T-helper 17 cell (primary cell): ENCODE results near the gene SAMD11. TPM values are rescaled to one million over a fixed set of nuclear protein-coding genes. Genes with fewer than 3 reads are reported as not detected.
"Not testable (repeated sequence)": the region's sequence is repeated elsewhere in the genome, so short reads cannot be mapped to it uniquely, and the experiment has no call there.

ENCODE experiments used
- ATAC-seq: fragments of 150-1000 bp; cut with Tn5 transposase; 2 replicates; pipeline ENCODE4 v1.10.0; 2021; ENCODE audit warnings: mild to moderate bottlenecking, moderate library complexity
- DNase-seq, 3 donors: peaks; one replicate each; pipeline versions ENCODE4 v3.0.0 to v3.0.0-alpha.2; 2020 to 2021
- H3K9me3 ChIP-seq: one replicate; pipeline ENCODE4 v1.7.0; 2013; ENCODE audit warnings: low read length, mild to moderate bottlenecking; ENCODE audit not compliant: control insufficient read depth, poor library complexity, severe bottlenecking
- H3K27ac Mint-ChIP-seq: one replicate; pipeline ENCODE4 v1.8.0; 2022; ENCODE audit warnings: mild to moderate bottlenecking, moderate library complexity, mixed read lengths
- H3K27me3 Mint-ChIP-seq: one replicate; pipeline ENCODE4 v1.8.0; 2022; ENCODE audit warnings: mixed read lengths
- H3K36me3 Mint-ChIP-seq: one replicate; pipeline ENCODE4 v1.8.0; 2022; ENCODE audit warnings: low read depth, mixed read lengths
- H3K4me1 Mint-ChIP-seq: one replicate; pipeline ENCODE4 v1.8.0; 2022; ENCODE audit warnings: mild to moderate bottlenecking, mixed read lengths
- H3K4me3 Mint-ChIP-seq: one replicate; pipeline ENCODE4 v1.8.0; 2022; ENCODE audit warnings: mild to moderate bottlenecking, moderate library complexity, mixed read lengths
- total RNA-seq, 4 donors: library from RNA in 2 of 4; stranded (reverse) in 2 of 4; gene quantifications; one replicate each; pipeline ENCODE4 v1.2.3 and lab custom pipeline; 2022 to 2026

SAMD11 gene
- total RNA-seq, 2 donors from 2014 or later, result not detected

GRCh38 chr1:944341-945325, 20.9 kb downstream of the SAMD11 start:
- H3K9me3 ChIP-seq, result no peaks in the 10 kb centered on the region
- no peak for ATAC-seq
- no peak for DNase-seq
- H3K36me3 Mint-ChIP-seq, result peaks cover 5% of the 10 kb centered on the region
- H3K4me1 Mint-ChIP-seq, result peaks cover 7% of the 10 kb centered on the region
- H3K4me3 Mint-ChIP-seq, result no peak overlapping the region
- H3K27me3 Mint-ChIP-seq, result peaks cover 6% of the 10 kb centered on the region
- H3K27ac Mint-ChIP-seq, result no peak overlapping the region

- no peak overlapping the region for H3K27ac Mint-ChIP-seq
- H3K4me3 Mint-ChIP-seq, result peak overlapping the region; percentile 53
- H3K27me3 Mint-ChIP-seq, result peaks cover 6% of the 10 kb centered on the region
- peaks cover 5% of the 10 kb centered on the region for H3K36me3 Mint-ChIP-seq
- ATAC-seq (no peak), DNase-seq (no peak)
- H3K9me3 ChIP-seq, result no peaks in the 10 kb centered on the region
- peaks cover 6% of the 10 kb centered on the region for H3K4me1 Mint-ChIP-seq
Measured at GRCh38 chr1:945688-946556, 22.2 kb downstream of the SAMD11 start.

GRCh38 chr1:946811-947210, 23.1 kb downstream of the SAMD11 start:
- H3K36me3 Mint-ChIP-seq, H3K4me3 Mint-ChIP-seq, ATAC-seq, H3K4me1 Mint-ChIP-seq, H3K27ac Mint-ChIP-seq, H3K27me3 Mint-ChIP-seq, H3K9me3 ChIP-seq, DNase-seq: not testable (repeated sequence)

- no peaks in the 10 kb centered on the region for H3K9me3 ChIP-seq
- no peak for DNase-seq
- Mint-ChIP-seq H3K27me3 (no peaks in the 10 kb centered on the region), H3K4me3 (no peak overlapping the region), H3K36me3 (peaks cover 11% of the 10 kb centered on the region), H3K4me1 (peaks cover 2% of the 10 kb centered on the region), H3K27ac (no peak overlapping the region)
- no peak for ATAC-seq
Measured at GRCh38 chr1:947958-948357, 24.2 kb downstream of the SAMD11 start.

DNA sequence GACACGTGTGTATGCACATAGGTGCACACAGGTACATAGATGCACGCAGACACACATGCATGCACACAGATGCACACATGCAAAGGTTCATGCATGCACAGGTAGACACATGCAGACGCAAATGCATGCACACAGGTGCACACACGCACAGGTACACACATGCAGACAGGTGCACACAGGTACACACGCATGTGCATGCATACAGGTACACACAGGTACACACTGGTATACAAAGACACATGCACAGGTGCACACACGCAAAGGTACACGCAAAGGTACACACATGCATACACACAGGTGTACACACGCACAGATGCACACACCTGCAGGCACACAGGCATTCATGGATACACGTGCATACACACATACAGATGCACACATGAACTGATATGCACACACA, 26.5 kb downstream of the SAMD11 start:
- Mint-ChIP-seq H3K4me1 (peaks cover 6% of the 10 kb centered on the region), H3K4me3 (no peak overlapping the region), H3K27me3 (no peaks in the 10 kb centered on the region), H3K36me3 (peaks cover 15% of the 10 kb centered on the region), H3K27ac (no peak overlapping the region)
- H3K9me3 ChIP-seq, result no peaks in the 10 kb centered on the region
- ATAC-seq (no peak), DNase-seq (no peak)

DNA sequence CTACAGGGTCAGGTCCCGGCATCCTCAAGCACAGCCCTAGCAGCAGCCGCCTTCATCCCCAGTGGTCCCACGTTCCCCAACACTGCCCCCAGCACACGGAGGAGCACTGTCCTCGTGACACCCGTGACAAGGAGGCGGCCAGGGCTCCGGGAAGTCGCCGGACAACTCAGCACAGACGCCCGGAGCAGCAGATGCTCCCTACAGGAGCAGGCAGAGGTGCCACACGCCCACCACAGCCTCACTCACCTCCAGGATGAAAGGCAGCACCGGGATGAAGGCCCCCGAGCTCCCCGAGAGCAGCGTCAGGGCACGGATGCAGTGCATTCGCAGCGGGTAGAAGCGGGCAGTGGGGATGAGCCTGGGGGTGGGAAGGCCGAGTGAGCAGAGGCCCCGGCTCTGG, 27.2 kb downstream of the SAMD11 start:
- H3K4me1 Mint-ChIP-seq, result peaks cover 7% of the 10 kb centered on the region
- no peak overlapping the region for H3K4me3 Mint-ChIP-seq
- DNase-seq, result no peak
- H3K9me3 ChIP-seq, result no peaks in the 10 kb centered on the region
- H3K27me3 Mint-ChIP-seq, result no peaks in the 10 kb centered on the region
- H3K27ac Mint-ChIP-seq, result no peak overlapping the region
- ATAC-seq, result no peak
- H3K36me3 Mint-ChIP-seq, result peaks cover 16% of the 10 kb centered on the region

DNA sequence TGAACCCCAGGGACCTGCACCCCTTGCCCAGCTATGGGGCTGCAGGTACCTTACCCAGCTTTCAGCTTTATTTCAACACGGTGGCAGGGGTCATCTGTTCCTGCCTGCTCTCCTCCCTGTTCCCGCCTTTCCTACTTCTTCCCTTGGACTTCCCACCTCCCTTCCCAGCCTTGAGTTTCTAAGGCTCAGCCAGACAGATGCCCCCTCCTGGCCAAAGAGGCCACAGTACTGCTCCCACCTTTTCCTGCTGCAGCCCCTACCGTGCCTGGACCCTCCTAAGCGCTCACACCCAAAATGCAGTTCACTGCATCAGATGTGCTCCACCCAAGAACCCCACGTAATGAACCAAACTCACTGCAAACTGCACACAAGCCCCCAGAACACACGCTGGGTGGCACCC, 27.6 kb downstream of the SAMD11 start:
- Mint-ChIP-seq H3K27ac (no peak overlapping the region), H3K4me3 (no peak overlapping the region), H3K4me1 (peaks cover 7% of the 10 kb centered on the region), H3K36me3 (peaks cover 14% of the 10 kb centered on the region), H3K27me3 (no peaks in the 10 kb centered on the region)
- DNase-seq (no peak), ATAC-seq (no peak)
- H3K9me3 ChIP-seq, result no peaks in the 10 kb centered on the region

DNA sequence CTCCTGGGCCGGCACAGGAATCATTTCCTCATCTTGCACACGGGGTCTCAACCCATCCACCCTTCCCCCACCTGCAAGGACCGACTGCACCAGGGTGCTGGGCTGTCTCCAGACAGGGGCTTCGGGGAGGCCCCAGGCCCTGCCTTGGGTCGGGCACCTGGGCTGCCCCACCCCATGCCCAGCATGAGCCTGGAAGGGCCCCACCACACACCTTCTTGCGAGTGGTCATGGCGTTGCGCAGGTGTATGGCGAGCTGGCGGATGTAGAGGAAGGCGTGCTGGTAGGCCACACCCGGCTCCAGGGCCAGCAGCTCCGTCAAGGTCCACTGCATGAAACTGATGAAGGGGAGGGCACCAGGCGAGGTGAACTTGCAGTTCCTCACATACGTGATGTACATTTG, 28.5 kb downstream of the SAMD11 start:
- Mint-ChIP-seq H3K27ac (no peak overlapping the region), H3K27me3 (no peaks in the 10 kb centered on the region), H3K4me3 (no peak overlapping the region), H3K36me3 (peaks cover 14% of the 10 kb centered on the region), H3K4me1 (peaks cover 7% of the 10 kb centered on the region)
- ATAC-seq (no peak), DNase-seq (no peak)
- no peaks in the 10 kb centered on the region for H3K9me3 ChIP-seq

DNA sequence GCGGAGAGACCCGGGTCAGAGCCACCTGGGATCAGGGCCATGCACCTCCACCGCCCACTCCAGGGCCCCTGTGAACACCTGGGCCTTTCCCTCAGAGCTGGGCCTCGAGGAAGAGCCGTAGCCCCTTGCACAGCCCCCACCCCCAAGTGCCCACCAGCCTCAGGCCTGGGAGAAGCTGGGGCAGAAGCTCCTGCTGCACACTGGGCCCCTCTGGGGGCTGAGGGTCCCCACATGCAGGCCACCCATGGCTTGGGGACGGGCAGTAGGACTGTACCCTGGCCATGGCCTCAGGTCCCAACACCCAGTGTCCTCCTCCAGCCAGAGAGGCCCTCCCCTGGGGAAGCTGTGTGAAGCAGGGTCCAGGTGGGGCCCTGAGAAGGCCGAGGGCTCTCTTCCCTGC, 28.9 kb downstream of the SAMD11 start:
- H3K9me3 ChIP-seq, result no peaks in the 10 kb centered on the region
- no peak overlapping the region for H3K27ac Mint-ChIP-seq
- ATAC-seq, result no peak
- no peak for DNase-seq
- peaks cover 10% of the 10 kb centered on the region for H3K4me1 Mint-ChIP-seq
- no peak overlapping the region for H3K4me3 Mint-ChIP-seq
- peaks cover 16% of the 10 kb centered on the region for H3K36me3 Mint-ChIP-seq
- no peaks in the 10 kb centered on the region for H3K27me3 Mint-ChIP-seq

DNA sequence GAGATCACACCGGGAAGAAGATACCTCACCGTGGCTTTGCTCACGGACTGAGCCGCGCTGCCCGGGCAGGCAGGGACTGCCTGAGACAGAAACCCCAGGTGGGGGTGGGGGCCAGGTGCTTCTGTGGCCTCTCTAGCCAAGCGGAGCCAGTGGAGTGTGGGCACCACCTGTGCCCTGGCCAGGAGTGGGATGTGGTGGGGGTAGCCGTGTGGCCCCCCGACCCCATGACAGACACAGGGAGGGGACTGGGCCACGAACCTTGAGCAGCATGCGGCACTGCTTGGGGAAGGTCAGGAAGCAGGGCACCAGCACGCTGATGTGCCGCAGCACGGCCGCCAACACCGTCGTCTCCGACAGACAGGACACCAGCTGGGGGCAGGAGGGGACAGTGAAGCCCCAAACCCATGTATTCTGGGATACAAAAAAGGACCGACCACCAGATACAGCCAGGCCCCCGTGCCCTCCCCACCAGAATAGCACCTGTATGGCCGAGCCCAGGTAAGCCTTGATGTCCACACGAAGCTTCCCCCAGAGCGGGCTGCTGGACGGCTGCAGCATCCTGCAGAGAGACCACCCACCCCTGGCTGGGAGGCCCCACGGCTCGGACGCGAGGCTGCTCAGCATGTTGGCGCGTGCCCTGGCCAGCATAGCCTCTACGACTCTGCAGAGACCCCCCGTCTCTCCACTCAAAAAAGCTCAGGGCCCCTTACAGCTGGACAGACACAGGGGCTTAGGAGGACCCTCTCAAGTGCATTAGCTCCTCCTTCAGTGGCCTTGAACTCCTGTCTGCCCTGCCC, 30.0 kb downstream of the SAMD11 start:
- Mint-ChIP-seq H3K27ac (no peak overlapping the region), H3K36me3 (peaks cover 15% of the 10 kb centered on the region), H3K27me3 (no peaks in the 10 kb centered on the region), H3K4me1 (peaks cover 16% of the 10 kb centered on the region), H3K4me3 (no peak overlapping the region)
- ATAC-seq (no peak), DNase-seq (no peak)
- H3K9me3 ChIP-seq, result no peaks in the 10 kb centered on the region

DNA sequence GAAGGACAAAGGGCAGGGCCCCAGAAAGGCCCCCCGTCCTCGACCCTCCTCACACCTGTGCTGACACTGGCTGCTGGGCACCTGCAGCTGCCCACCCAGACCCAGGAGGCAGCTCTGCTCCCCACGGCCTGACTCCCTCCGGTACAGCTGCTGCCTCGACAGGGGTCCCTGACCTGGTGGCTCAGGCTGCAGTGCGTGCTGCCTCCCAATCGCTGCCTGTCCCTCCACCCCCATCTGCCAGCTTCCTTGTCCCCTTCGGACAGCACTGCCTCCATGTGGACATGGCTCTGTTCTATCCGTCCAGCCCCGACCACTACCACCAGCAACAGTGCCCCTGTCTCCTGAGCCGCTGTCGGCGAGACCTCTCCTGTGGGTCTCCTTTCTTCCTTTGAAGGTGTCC, 31.2 kb downstream of the SAMD11 start:
- DNase-seq (no peak), ATAC-seq (no peak)
- H3K27ac Mint-ChIP-seq, result no peak overlapping the region
- H3K36me3 Mint-ChIP-seq, result peaks cover 14% of the 10 kb centered on the region
- peak overlapping the region; percentile 47 for H3K4me3 Mint-ChIP-seq
- peaks cover 16% of the 10 kb centered on the region for H3K4me1 Mint-ChIP-seq
- H3K9me3 ChIP-seq, result no peaks in the 10 kb centered on the region
- no peaks in the 10 kb centered on the region for H3K27me3 Mint-ChIP-seq

GRCh38 chr1:955474-955873, 31.8 kb downstream of the SAMD11 start:
- Mint-ChIP-seq H3K27ac (no peak overlapping the region), H3K4me1 (peaks cover 16% of the 10 kb centered on the region), H3K36me3 (peaks cover 14% of the 10 kb centered on the region), H3K4me3 (no peak overlapping the region), H3K27me3 (no peaks in the 10 kb centered on the region)
- DNase-seq, result no peak
- H3K9me3 ChIP-seq, result no peaks in the 10 kb centered on the region
- no peak for ATAC-seq

GRCh38 chr1:956636-957035, 32.9 kb downstream of the SAMD11 start:
- H3K4me1 Mint-ChIP-seq, result peaks cover 16% of the 10 kb centered on the region

More at GRCh38 chr1:956636-957035, 32.9 kb downstream of the SAMD11 start:
- ATAC-seq (no peak), DNase-seq (no peak)
- no peak overlapping the region for H3K4me3 Mint-ChIP-seq
- peaks cover 11% of the 10 kb centered on the region for H3K36me3 Mint-ChIP-seq
- H3K9me3 ChIP-seq, result no peaks in the 10 kb centered on the region
- H3K27ac Mint-ChIP-seq, result peak overlapping the region; percentile 92
- no peaks in the 10 kb centered on the region for H3K27me3 Mint-ChIP-seq
